Hippocampal formation (tissue), 2 donors: ENCODE results near the gene ZNF48.
A peak's percentile ranks its signal among the peaks of the same experiment; 100 is the strongest.

Source experiments
- DNase-seq, 2 donors: peaks; one replicate each; lab custom pipeline; 2025; lab: John Stamatoyannopoulos, UW

The ZNF48 gene

DNA sequence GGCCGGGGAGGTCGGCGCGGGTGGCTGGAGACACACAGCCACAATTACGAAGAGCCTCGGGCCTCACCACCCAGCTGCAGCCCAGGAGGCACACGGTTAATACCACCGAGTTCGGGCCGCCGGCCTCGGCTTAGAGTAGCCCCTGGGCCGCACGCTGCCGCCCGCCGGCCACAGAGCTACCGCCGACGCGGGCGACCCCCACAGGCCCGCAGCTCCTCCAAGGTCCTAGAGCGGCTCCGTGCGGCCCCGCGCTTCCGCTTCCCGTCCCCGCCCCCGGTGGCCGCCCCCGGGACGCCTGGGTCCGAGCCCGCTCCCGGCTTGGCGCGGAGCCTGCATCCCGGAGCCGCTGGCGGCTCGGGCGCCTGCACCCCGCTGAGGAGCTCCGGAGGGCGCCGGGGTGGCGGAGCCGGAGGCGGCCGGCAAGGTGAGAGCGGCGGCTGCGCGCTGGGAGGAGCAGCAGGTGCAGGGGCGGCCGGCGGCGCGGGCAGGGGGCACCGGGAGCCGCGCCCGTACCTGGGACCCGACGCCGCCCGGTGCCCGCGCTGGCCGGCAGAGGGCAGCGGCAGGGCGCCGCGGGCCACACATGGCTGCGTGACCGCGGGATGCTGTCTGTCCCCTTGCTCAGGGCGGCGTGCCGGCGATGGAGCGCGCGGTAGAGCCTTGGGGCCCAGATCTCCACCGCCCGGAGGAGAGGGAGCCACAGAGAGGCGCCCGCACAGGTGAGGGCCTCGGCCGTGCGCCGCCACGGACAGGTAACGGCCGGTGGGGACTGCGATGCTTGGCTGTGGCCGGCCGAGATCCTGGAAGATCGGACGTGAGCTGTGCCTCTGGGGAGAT, at the start of gene ZNF48:
TSS of gene ZNF48 (plus strand) at position 266 of the 837 bp plus-strand sequence. CDS start at position 641, 375 bp downstream.
- peak; percentile 80 to 87 for DNase-seq

- no peak for DNase-seq
Observed at GRCh38 chr16:30346286-30346685, 48.9 kb upstream of the ZNF48 start.

- no peak for DNase-seq
Observed at GRCh38 chr16:30348113-30348512, 47.1 kb upstream of the ZNF48 start.

- no peak for DNase-seq
Observed at GRCh38 chr16:30348929-30349328, 46.3 kb upstream of the ZNF48 start.

DNA sequence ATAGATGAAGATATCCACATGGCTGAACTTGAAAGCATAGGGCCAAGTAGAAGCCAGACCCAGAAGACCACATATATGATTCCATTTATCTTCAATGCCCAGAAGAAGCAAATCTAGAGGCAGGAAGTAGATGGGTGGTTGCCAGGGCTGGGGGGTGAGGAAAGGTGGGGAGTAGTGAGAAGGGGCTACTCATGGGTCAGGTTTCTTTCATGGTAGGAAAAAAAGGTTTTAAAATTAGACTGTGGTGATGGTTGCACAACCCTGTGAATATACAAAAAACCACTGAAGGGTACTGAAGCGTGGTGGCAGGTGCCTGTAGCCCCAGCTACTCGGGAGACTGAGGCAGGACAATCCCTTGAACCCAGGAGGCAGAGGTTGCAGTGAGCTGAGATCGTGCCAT, 45.5 kb upstream of the ZNF48 start:
- DNase-seq = no peak

DNA sequence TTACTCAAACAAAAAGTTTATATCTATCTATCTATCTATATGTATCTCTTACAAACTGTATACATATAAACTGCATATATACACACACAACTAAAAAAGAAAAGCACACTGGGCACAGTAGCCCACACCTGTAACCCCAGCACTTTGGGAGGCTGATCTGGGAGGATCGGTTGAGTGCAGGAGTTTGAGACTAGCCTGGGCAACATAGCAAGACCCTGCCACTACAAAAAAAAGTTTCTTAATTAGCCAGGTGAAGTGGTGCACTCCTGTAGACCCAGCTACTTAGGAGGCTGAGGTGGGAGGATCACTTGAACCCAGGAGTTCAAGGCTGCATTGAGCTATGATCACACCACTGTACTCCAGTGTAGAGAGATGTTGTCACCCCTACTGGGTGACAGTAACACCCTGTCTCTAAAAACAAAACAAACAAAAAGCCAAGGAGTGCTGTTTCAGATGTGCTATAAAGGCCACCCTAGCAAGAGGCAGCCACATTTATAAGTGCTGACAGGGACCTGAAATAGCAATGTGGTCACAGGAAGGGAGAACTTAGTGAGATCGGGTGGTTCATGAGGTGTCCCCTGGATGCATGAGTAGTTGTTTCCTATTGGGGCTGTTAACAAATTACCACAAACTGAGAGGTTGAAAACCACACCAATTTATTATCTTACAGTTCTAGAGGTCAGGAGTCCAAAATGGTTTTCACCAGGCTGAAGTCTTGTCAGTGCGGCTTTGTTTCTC, 44.9 kb upstream of the ZNF48 start:
- no peak for DNase-seq

- DNase-seq = no peak
Observed at GRCh38 chr16:30351001-30351441, 44.2 kb upstream of the ZNF48 start.

DNA sequence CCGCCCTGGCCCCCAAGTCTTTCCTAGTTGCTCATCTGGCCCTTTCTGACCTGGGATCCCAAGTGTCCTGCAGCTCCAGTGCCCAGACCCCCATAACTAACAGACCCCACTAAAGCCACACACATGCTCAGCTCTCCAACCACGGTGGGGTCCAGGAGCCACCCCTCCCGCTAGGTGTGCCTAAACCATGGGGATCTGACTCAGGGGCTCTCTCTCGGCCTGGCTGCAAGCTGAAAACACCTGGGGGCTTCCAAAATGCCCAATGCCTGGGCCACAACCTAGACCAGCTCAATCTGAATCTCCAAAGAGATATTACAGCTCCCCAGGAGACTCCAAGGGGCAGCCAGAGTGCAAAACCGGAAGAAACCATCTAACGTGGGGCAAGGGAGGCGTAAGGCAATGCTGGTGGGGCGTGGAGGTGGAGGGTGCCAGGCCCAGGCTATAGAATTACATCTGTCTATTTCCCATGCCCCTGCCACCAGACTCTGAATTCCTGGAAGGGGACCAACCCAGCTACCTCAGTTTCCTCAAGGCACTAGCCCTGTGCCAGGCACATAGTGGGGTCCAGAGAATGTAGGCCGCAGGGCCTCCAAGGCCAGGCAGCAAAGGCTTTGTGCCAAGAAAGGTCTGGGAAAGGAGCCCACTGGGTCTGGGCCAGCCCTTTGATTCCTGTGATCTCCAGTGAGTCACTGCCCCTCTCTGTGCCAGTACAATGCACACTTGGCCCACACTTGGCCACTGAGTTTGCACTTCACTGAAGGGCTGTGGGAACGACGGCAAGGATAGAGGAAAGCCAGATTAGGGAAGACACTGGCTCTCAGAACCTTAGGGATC, 43.4 kb upstream of the ZNF48 start:
- DNase-seq = peak; percentile 41 to 77

DNA sequence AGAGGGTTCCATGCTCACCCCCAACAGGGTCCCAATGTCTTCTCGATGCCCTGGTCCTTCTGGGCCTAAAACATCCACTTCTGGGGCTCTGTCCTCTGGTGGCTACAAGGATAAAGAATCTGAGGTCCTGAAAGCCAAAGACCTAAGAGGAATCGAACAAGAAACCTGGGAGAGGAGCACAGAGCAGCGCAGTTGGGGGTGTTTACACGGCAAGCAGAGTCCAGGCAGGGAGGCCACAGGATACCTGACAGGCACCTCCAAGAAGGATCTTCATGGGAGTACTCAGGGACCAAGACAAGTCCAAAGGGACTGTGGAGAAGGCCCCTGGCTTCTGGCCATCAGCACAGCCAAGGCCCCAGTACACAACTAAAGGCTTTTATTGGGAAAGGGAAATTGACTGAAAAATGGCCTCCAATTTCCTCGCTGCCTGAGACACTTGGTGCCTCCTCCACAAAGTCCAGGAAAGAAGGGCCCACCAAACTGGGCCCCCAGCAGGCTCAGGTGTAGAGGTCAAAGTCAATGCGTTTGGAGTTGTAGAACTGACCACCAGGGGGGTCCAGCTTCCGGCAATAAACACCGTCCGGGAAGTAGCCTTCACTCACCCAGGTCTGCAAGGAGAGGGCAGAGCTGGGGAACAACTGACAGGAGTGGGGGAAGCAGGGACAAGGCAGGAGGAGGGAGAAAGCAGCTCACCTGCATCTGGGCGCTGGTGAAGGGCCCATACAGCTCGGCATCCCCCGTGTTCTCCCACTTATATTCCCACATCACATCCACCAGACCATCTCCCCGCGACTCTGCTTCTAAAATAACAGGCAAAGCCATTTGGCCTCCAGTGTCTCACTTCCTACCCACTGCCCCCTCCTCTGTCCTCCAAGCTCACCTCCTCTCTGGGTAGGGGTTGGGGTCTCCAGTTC, 42.5 kb upstream of the ZNF48 start:
- DNase-seq = no peak

- no peak for DNase-seq
Observed at GRCh38 chr16:30353438-30354129, 41.6 kb upstream of the ZNF48 start.

GRCh38 chr16:30354423-30355143, 40.6 kb upstream of the ZNF48 start:
- no peak for DNase-seq

- DNase-seq = peak; percentile 92 to 99
Observed at GRCh38 chr16:30355144-30355953, 39.9 kb upstream of the ZNF48 start, which contains the start of gene CD2BP2. TSS of gene CD2BP2 (minus strand) at chr16:30355308. CDS start at chr16:30354681, 627 bp downstream.

DNA sequence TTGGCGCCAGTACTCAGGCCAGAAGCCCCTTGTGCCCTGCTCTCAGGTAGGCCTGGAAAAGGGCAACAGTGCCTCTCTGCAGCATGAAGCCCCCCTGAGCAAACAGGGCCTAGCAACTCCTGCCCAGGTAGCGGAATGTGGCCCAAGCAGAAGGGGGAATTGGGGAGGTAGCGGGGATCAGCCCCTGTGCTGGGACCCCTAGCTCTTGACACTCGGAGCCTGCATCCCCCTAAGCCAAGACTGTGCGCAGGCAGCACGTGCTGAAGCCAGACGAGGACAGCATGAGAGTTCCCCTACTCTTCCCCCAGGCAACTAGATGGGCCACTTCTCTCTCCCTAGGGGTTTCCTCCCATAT, 39.3 kb upstream of the ZNF48 start:
- DNase-seq = no peak

GRCh38 chr16:30356401-30357084, 38.7 kb upstream of the ZNF48 start:
- DNase-seq = peak in 1 of 2 donors; percentile 14

DNA sequence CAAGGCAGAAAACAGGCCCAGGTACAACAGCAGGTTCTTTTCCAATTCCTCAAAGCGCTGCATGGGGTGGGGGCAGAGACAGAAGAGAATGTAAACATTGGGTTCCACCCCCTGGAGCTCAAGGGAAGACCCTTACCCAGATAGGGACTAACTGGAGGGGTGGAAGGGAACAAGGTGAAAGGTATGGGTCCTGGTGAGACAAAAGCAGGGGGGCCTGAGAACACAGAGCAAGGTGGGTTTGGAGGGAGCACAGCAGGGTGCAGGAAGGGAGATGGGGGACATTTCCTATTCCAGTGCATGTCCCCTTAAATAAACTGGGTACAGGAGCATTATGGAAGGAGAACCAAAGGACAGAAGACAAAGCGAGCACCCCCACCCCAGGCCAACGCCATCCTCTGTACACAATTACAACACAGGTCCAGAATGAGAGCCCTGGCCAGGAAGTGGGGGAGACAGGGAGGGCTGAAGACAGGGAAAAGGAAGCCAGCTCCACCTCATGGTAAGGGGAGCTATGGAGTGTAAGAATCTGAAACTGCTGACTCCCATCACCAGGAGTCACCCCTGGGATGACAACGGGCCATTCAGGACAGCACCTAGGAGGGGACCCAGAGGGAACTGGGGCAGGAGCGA, 38.0 kb upstream of the ZNF48 start:
- DNase-seq = no peak

DNA sequence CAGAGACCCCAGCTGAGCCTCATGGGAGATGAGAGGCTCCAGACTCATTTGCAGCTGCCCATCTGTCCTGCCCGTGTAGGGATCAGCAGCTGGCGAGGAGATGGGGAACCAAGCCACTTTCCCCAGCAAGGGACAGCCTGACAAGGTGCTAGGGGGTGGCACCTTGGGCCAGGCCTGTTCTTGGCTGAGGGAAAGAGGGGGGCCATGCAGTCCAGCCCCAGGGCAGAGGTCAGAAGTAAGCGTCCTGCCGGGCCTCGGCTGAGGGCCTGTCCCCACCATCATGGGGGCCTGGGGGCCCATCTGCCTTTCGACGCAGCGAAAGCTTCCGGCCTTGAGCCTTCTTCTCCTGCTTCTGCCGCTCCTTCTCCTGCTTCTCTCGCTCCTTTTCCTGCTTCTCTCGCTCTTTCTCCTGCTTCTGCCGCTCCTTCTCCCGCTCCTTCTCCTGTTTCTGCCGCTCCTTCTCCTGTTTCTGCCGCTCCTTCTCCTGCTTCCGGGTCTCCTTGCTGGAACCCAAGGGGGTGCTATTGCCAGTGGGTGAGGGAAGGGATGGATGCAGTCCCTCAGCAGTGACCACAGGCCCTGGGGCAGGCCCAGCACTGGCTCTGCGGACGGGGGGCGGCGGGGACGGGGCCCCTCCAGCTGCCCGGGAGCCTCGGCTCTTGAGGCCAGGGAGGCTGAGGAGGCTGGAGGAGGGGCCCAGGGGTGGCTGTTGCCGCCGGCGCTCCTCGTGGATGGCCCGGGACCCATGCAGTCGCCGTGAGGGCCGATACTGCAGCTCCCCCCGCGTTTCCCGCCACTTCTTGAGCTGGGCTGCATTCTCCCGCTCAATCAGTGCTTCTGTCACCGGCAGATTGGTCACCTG, 37.3 kb upstream of the ZNF48 start:
- DNase-seq = no peak

DNA sequence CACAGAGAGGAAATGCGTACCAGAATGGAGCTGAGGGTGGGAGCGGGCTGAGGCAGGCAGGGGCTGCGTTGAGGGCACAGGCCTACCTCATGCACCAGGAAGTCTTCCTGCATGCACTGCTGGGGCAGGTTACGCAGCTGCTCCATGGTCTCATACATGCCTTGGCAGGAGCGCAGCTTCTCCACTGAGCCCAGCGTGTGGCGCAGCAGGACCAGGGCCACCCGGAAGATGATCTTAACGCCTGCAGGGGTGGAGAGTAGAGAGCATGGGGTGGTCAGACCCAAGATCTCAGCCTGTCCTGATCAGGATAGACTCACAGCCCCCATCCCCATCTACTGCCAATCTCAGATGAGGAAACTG, 36.7 kb upstream of the ZNF48 start:
- no peak for DNase-seq
